HG03457 (cell line): ENCODE data around the gene UGP2.
"Not testable (repeated sequence)": the region's sequence is repeated elsewhere in the genome, so short reads cannot be mapped to it uniquely, and the experiment has no call there.

Experiments
- ATAC-seq: cut with Tn5 transposase; IDR thresholded peaks from one replicate; pipeline ENCODE4 v1.9.1; 2021; ENCODE audit warnings: moderate number of reproducible peaks; ENCODE audit not compliant: unreplicated experiment

UGP2 gene

DNA sequence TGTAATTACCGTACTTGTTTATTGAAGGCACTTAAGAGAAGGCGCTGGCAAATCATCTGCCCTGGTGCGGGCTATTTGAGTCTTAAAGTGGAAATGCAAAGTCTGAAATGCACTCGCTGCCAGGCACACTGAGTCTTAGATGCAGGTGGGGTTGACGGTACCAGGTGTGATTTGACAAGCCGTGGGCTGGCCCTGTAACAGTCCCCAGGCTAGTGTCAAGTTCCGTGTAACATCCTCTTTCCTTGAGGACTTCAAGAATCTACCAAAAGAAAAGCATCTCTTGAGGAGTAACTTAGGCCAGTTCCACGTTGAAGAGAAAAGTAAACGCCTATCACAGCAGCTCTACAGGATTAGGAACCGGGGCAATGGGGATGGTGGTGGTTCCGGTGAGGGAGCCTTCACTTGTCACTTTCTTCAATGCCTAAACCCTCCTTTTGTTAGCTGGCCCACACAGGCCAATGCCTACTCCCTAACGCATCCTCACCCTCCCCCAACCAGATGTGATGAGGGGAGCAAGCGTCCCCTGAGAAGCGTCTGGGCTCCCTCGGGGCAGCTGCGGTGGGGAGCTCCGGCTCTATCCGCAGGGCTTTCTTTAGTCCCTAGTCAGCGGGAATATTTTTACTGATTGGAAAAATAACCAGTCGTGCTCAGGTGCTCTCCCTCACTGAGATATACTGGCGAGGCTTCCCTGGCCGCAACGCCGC lies 1.5 kb upstream of the UGP2 start:
- peak; percentile 8 for ATAC-seq

DNA sequence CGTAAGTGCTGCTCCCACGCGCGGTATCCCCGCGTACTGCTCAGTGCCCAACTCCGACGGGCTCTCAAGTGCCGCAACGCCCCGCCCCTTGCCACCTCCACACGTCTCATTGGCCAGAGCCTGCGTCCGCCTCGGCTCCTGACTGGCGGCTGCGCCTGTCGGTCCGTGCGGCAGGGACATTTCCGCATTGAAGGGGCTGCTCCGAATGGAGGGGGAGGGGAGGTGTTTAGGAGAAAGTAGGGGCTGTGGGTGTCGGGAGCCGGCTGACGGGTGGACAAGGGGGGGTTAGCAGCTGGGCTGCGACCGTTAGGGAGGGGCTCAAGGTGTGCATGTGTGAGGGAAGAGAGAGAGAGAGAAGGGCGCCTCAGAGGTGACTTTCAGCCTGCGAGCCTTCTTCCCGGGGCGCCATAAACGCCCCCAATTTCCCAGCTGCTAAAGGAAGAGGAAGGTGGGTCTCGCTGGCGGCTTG lies 877 bp upstream of the UGP2 start:
- peak; percentile 88 for ATAC-seq

DNA sequence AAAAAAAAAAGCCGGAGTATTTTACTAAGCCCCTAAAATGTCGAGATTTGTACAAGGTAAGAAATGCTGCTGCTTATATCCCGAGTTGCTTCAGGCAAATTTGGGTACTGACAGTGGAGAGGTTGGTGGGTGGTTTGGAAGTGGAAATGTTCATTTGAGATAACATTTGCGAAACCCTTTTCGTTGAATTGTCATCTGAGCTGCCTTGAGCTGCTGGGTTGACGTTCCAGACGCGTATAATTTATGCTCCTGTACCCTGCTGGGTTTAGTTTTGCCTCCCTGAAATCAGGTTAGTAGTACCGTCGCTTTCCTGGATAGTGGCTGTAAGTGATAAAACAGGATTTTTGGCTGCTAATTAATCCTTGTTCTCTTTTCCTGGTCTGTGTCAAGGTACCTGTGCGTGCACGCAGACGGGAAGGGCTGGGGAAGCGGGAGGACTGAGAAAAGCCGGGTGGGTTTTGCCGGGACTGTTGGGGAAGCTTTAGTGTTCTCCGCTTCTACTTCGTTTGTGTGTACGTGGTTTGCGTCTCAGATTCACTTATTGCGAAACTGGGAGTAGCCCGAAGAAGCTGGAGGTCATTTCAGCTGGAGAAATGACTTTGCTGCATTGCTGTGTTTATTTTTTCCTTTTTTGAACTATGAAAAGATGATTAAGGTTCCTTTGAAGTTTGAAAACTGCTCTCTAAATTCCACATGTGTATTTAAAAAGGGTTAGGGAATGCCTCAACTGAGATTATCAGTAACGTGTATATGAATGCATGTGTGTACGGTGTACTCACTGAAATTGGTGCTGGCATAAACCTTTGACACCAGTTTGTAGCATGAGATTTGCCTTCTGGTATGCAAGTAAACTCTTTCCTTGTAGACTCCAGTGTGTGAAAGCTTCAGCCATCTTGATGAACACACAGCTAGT lies 709 bp downstream of the UGP2 start:
- no peak for ATAC-seq

DNA sequence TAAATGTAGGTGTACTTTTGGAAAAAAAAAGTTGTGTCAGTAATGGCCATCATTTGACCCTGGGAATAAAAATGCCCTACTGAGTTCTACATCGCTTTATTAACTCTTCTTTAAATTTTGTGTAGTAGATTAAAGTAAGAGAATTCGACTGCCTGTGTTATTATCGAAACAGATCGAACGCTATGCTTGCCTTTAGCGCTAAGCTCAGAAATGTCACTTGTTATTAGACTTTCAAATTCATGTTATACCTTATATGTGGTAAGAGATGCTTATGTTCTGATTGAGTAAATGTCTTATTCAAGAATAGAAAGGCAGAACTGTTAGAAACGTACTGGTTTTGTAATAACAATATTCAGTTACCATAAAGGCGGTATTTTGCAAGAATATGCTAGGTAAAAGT lies 1.4 kb downstream of the UGP2 start:
- no peak for ATAC-seq

DNA sequence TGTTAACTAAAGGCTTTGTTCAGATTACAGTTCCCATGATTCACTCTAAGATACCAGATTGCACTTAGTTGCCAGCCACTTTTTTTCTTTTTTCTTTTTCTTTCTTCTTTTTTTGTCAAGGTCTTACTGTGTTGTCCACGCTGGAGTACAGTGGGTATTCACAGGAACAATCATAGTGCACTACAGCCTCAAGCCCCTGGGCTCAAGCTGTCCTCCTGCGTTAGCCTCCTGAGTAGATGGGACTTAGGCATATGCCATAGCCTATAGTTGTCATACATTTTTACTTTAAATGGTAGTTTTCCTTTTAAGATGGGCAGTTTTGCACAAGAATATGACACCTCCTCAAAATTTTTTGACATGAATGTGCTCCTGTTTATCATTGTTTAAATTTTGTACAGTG lies 2.1 kb downstream of the UGP2 start:
- no peak for ATAC-seq

DNA sequence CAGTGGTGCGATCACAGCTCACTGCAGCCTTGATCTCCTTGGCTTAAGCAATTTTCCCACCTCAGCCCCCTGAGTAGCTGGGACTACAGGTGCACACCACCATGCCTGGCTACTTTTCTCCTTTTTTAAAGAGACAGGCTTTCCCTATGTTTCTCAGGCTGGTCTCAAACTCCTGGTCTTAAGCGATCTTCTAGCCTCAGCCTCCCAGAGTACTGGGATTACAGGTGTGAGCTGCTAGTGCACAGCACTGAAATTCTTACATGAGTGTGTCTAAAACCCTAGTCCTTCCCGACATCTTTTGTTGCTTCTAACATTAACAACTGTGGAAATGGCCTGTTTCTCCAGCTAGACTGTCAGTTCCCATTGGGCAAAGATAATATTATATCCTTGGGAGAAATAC lies 2.9 kb downstream of the UGP2 start:
- ATAC-seq, result no peak

DNA sequence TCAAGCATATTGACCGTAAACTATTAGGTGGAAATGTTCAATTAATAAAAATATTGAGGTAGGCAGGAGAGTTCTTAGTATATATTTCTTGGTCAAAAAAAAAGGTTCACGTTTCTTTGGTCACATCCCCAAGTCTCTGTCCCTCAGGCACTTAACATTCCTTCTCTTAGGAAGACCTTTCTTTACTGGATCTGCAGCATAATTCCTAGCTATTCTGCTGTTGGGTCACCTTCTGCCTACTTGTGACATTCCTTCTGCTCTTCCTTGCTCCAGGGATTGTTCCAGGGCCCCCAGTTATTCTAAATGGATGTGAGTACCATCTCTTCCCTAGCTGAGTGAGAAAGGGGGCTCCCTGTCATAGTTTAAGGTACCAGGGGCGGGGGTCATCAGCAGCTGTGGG lies 4.2 kb downstream of the UGP2 start:
- ATAC-seq, result no peak

DNA sequence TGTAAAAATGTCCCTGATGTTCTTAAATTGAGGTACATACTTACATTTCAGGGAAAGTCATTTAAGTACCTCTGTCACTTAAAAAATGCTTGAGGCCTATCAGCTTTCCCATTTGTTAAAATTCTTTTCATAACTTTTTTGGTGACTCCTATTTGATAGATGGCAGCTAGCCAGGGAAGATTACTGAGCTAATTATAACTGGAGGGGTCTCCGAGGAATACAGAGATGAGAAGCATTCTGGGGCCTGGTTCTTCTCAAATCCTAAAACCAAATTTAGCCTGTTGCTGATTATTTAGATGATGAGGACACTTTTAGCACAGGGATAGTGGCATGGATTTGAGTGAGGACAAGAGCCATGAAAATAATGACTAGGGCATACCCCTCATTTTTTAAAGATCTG lies 4.8 kb downstream of the UGP2 start:
- ATAC-seq, result no peak

DNA sequence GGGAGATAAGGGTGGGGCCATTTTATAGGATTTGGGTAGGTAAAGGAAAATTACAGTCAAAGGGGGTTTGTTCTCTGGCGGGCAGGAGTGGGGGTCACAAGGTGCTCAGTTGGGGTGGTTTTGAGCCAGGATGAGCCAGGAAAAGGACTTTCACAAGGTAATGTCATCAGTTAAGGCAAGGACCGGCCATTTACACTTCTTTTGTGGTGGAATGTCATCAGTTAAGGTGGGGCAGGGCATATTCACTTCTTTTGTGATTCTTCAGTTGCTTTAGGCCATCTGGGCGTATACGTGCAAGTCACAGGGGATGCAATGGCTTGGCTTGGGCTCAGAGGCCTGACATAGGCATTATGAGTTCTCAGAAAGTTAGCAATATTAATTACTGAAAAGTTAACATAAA lies 5.9 kb downstream of the UGP2 start:
- not testable (repeated sequence) for ATAC-seq

DNA sequence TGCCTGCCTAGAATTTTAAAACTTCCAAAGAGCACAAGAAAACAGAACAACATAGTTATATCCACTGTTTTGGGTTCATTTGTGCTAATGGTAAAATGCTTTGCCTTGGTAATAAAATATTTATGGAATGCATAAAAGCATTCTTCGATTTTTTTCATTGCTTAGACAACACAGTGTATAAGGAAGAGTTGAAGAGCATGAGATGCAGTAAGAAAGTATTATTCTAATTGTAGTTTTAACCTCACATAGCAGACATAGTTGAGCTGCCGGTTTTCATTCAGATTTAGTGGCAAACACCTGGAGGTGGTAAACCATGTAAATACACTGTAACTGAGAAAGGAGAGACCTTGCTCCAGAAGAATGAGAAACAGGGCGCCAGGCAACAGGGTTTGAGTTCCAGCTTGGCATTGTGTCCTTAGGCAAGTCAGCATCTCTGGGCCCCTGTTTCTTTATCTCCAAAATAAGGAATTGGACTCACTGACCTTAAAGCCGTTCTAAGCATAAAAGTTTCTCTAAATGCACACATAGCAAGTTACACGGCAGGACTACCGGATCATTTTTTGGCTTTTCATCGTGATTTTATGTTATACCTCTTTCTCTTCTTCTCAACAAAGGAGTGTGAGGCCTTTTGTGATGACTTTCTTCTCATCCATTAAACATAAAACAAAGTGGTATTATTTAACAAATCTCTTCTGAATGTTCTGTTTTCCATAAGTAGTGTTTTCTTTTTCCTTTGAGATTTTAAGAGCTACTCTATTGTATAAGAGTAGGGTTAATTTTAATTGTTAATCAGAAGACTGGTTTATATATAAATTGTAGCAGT lies 7.9 kb downstream of the UGP2 start:
- ATAC-seq, result no peak

DNA sequence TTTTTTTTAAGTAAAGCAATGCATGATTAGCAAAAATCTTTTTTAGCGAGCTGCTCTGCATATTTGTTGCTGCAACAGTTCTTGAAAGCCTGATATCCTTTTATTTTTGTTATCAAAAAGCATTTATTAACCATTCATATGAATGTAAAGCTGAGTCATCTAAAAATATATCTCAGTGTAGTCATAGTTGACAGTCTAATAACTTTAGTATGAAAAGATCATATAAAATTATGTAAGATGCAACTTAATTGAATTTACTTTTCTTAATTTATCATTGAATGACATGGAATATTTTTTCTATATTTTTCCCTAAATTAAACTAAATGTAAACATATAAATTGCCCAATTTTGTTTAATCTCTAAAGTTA lies 8.5 kb downstream of the UGP2 start:
- no peak for ATAC-seq

DNA sequence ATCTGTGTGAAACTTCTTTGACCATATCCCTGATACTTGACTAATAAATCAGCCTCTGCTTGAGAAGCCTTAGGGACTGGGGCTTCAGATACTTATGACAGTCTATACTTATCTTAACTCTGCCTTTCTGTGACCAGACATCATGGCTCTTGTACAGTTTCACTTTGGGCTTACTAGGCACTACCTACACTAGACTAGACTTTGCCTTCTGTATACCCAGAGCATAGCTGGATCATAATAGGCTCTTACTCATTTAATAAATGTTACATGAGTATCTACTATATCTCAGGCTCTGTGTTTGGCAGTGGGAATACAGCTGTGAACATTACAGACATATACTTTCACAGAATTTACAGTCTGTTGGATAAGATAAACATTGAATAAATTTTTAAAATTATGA lies 9.0 kb downstream of the UGP2 start:
- ATAC-seq, result no peak

DNA sequence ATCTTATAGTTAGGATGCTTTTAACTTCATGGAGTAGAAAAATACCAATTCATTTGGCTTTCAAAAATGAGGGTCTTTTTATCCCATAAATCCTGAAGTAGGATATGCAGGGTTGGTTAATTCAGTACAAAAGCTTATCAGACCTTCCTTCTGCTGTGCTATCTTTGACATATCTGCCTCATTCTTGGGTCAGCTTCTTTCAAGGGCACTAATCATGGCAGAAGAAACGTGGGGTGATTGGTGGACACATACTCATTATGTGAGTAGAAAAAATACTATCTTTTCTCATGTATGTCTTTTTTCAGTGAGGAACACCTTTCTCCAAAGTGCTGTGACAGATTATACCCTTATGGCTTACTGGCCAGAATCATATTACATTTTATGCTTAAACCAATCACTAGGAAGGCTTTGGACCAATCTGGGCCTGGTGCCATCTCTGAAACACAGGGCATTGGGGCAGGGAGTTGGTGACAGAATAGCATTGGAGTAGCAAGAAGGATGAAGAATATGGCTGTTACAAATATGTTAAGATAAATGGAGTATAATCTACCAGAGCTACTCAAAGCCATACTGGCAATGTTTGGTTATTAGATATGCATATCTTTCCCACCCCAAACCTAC lies 10.1 kb downstream of the UGP2 start:
- no peak for ATAC-seq

DNA sequence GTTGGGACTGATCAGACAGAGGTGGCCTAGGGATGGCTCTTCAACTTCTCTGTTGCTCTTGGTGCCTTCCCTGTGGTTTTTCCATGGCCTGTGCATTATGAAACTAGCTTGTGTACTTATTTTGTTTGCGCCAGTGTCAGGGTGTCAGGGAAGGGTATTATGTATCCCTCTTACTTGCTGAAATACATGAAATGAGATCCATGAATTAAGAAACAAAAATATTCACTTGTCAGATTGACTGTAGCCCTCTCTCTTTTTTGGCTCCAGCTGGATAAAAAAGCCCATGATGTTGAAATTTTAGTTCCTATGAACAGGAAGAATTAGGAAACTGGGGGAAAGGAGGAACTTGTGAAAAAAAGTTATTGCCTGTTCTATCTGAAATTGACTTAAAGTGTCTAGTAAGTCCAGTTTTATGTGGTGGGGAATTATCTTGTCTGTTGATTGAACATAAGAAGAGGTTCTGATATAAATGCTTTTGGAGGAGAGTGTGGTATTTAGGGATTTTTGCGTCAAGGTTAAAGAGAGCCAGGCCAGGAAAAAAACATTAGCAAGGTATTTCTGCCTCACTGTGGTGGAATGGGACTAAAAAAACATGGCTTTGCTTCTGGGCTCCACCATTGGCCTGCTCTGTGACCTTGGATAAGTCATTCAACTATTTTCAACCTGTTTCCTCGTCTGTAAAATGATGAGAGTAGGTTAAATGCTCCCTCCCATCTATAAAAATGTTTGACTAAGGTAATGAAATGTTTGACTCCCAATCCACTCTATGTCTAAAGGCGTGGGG lies 12.0 kb downstream of the UGP2 start:
- ATAC-seq, result no peak

DNA sequence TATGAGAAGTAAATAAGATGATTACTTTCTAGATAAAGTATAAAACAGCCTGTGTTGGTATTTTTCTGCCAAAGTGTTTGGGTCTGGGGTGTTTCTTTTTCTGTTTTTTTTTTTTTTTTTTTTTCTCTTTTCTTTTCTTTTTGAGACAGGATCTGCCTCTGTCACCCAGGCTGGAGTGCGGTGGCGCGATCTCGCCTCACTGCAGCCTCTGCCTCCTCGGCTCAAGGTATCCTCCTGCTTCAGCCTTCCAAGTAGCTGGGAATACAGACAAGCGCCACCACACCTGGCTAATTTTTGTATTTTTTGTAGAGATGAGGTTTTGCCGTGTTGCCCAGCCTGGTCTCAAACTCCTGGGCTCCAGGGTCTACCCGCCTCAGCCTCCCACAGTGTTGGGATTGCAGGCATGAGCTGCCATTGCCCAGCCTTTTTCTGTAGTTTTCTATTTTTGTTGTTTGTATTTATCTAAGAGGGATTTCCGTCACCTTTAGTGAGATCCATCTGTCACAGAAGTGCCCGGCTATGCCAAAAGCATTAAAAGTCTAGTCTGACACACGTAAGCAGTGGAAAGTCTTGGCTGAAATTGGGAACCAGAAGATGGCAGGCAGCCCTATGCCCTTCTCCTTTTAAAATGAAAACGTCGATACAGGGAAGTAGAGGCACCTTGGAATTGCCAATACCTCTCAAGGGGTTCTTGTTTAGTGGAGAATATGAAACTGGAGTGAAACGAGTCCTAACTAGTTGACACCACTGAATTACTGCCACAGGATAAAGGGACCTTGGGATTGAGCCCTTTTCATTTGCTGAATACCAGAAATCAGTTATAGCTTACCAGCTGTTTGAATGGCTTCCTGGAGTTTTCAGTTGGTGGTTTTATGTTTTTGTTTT lies 14.0 kb downstream of the UGP2 start:
- ATAC-seq, result no peak

DNA sequence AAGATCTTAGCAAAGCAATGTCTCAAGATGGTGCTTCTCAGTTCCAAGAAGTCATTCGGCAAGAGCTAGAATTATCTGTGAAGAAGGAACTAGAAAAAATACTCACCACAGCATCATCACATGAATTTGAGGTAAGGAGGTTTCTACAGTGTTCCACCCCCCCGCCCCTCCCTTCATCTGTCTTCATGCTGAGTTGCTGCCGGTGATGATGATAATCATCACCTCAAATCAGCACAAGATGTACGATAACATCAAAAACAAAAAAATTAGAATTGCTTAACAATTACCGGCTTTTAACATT lies 14.6 kb downstream of the UGP2 start:
- ATAC-seq, result no peak

DNA sequence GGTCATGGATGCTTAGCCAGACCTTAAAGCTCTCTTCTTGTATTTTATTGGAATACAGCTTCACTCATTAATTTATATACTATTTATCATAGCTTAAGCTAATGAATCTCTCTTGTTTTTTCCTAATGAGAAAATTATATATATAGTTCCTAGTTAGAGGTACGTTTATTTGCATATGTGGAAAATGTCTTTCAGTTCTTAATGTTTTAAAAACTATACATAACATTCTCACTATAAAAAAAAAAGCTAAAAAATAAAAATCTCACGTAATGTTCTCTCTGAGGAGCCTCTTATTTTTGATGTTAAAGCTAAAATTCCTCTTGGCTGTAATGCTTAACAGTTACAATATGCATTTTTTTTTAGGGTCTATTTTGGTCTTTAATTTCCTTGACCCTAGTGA lies 16.6 kb downstream of the UGP2 start:
- ATAC-seq, result no peak

DNA sequence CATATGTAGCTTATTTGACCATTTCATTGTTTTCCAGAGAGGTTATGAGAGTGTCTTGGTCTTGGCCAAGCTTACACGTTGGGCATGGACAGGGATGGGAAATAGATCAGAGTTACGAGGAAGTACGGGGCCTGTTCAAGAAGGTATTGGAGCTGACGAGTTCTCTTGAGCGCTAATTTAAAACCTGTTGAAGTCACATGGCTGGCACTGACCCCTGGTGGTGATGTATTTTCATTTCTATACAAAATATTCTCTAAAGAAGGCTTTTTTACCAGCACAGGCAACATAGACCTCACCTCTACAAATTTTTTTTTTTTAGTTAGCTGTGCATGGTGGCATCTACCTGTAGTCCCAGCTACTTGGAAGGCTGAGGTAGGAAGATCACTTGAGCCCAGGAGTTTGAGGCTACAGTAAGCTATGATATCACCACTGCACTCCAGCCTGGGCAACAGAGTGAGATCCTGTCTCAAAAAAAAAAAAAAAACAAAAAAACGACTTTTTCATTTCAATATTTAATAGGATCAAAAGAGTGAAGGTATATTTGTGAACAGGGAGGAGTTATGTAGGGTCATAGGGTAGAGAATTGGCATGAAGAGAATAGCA lies 19.6 kb downstream of the UGP2 start:
- no peak for ATAC-seq

DNA sequence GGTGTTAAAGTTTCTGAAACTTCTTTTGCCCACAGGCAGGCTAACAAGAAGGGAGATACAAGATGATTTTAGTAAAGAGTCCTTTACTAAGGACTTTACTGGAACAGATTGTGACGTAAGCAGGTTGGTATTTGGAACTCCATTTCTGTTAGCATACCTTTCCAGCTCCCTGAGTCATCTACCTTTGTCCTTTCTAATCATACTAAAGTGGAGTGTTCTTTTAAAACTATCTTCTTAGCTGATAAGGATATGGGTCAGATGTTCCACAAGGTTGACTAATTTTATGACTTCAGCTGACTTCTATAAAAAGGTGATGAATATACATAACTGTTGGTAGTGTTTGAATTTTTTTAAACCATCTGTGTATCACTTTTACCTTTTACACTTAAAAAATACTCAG lies 21.1 kb downstream of the UGP2 start:
- ATAC-seq, result no peak
